A673 (cell line): ENCODE measurements around the gene DPP9. TPM values are rescaled to one million over a fixed set of nuclear protein-coding genes. Genes with fewer than 3 reads are reported as not detected.

Source experiments
- BruUV-seq: library from RNA; stranded (reverse); fragments of 400-500 nt; replicated peaks from 2 replicates; lab custom pipeline; 2021; lab: Mats Ljungman, UMichigan
- CTCF ChIA-PET: fragments of 300-600 bp; sonication (Branson Sonifier 250); formaldehyde crosslinking; loops from one replicate; lab custom pipeline; 2022; ENCODE audit warnings: antibody characterized with exemption; lab: Charles Lee
- POLR2A ChIA-PET: fragments of 300-600 bp; sonication (Branson Sonifier 250); formaldehyde crosslinking; loops from one replicate; lab custom pipeline; 2022; ENCODE audit warnings: antibody characterized with exemption; ENCODE audit not compliant: low non-redundant PET; lab: Charles Lee
- DNase-seq: peaks from one replicate; pipeline ENCODE4 v3.0.0-alpha.2; 2015; ENCODE audit warnings: low spot score
- H3K27ac ChIP-seq: fragments of 200-600 bp; sonication (generic); 2 replicates; pipeline ENCODE4 v1.5.1; 2016; ENCODE audit warnings: mixed run types, low read depth, mild to moderate bottlenecking, mixed read lengths, antibody characterized with exemption, low read length; ENCODE audit not compliant: poor library complexity, severe bottlenecking
- H3K27me3 ChIP-seq: fragments of 200-600 bp; sonication (generic); replicated peaks from 2 replicates; pipeline ENCODE4 v1.6.1; 2017; ENCODE audit warnings: mixed run types, low read depth, mild to moderate bottlenecking, mixed read lengths, antibody characterized with exemption, low read length; ENCODE audit not compliant: insufficient read depth, poor library complexity
- H3K36me3 ChIP-seq: fragments of 200-600 bp; sonication (generic); 2 replicates; pipeline ENCODE4 v1.6.1; 2016; ENCODE audit warnings: mixed run types, mild to moderate bottlenecking, mixed read lengths, antibody characterized with exemption, low read length; ENCODE audit not compliant: insufficient read depth, poor library complexity, severe bottlenecking
- H3K4me1 ChIP-seq: fragments of 200-600 bp; sonication (generic); 2 replicates; pipeline ENCODE4 v1.6.1; 2017; ENCODE audit warnings: mixed run types, mild to moderate bottlenecking, mixed read lengths, antibody characterized with exemption, low read length; ENCODE audit not compliant: insufficient read depth, poor library complexity, severe bottlenecking
- H3K4me3 ChIP-seq: fragments of 200-600 bp; sonication (generic); 2 replicates; pipeline ENCODE4 v1.5.1; 2016; ENCODE audit warnings: low read depth, mixed run types, mild to moderate bottlenecking, mixed read lengths, low read length; ENCODE audit not compliant: poor library complexity, severe bottlenecking
- H3K9me3 ChIP-seq: fragments of 200-600 bp; sonication (generic); 2 replicates; pipeline ENCODE4 v1.6.1; 2016; ENCODE audit warnings: mixed run types, low read depth, mild to moderate bottlenecking, mixed read lengths, antibody characterized with exemption, low read length; ENCODE audit not compliant: poor library complexity, severe bottlenecking
- CTCF ChIP-seq: fragments of 300-800, 200-600 bp; sonication (generic); conservative IDR thresholded peaks from 2 replicates; pipeline ENCODE4 v1.5.1; 2017; ENCODE audit warnings: low read depth, mild to moderate bottlenecking, antibody characterized with exemption, low read length, moderate library complexity, mixed read lengths
- EZH2 ChIP-seq: fragments of 200-600 bp; sonication (generic); IDR thresholded peaks from 2 replicates; pipeline ENCODE4 v1.6.1; 2017; ENCODE audit warnings: borderline replicate concordance, low read depth, mild to moderate bottlenecking, mixed read lengths, antibody characterized with exemption, low read length; ENCODE audit not compliant: poor library complexity, severe bottlenecking
- intact Hi-C: fragments of 100-400 bp; cut with micrococcal nuclease; formaldehyde crosslinking; loops from one replicate; pipeline ENCODE4 v1.10.0; 2022; ENCODE audit not compliant: unreplicated experiment
- total RNA-seq: library from RNA; stranded (reverse); gene quantifications from 2 replicates; pipeline ENCODE4 v1.2.3, GENCODE V29; 2021

Gene DPP9
- total RNA-seq, 1 experiment from 2014 or later, result 65.7 TPM

- Histone ChIP-seq H3K9me3 (no peaks in the 10 kb centered on the region), H3K27me3 (no peaks in the 10 kb centered on the region), H3K4me1 (no peaks in the 10 kb centered on the region), H3K27ac (no peak overlapping the region), H3K4me3 (no peak overlapping the region), H3K36me3 (peaks cover 41% of the 10 kb centered on the region)
- no TSS peak for BruUV-seq
- TF ChIP-seq CTCF, result no peak
- TF ChIP-seq EZH2, result no peak
- CTCF ChIA-PET, result no interaction called here
- POLR2A ChIA-PET, result no interaction called here
- DNase-seq, result no peak
- intact Hi-C loops, result no loop called here
These were observed 59.0 kb downstream of the DPP9 start for GRCh38 chr19:4664642-4665041.

GRCh38 chr19:4662812-4663211 is 60.8 kb downstream of the DPP9 start:
- H3K4me3 ChIP-seq, result no peak overlapping the region
- no peak overlapping the region for H3K27ac ChIP-seq
- ChIA-PET POLR2A (no interaction called here), CTCF (no interaction called here)
- H3K27me3 ChIP-seq, result no peaks in the 10 kb centered on the region
- intact Hi-C loops, result no loop called here
- no peak for TF ChIP-seq CTCF
- no peak for TF ChIP-seq EZH2
- no peaks in the 10 kb centered on the region for H3K4me1 ChIP-seq
- H3K36me3 ChIP-seq, result peaks cover 44% of the 10 kb centered on the region
- BruUV-seq, result no TSS peak
- H3K9me3 ChIP-seq, result no peaks in the 10 kb centered on the region
- no peak for DNase-seq

- TF ChIP-seq EZH2 (no peak), CTCF (no peak)
- Histone ChIP-seq H3K4me1 (no peaks in the 10 kb centered on the region), H3K27ac (no peak overlapping the region), H3K9me3 (no peaks in the 10 kb centered on the region), H3K27me3 (no peaks in the 10 kb centered on the region), H3K36me3 (peaks cover 50% of the 10 kb centered on the region), H3K4me3 (no peak overlapping the region)
- no peak for DNase-seq
- ChIA-PET CTCF (no interaction called here), POLR2A (no interaction called here)
- no TSS peak for BruUV-seq
- intact Hi-C loops, result no loop called here
These were observed 61.5 kb downstream of the DPP9 start for GRCh38 chr19:4662020-4662695.
